CD14-positive monocyte (primary cell): ENCODE data around the gene CALR3. TPM values are rescaled to one million over a fixed set of nuclear protein-coding genes. Genes with fewer than 3 reads are reported as not detected.
A peak's percentile ranks its signal among the peaks of the same experiment; 100 is the strongest.

ENCODE experiments used
- DNase-seq, 3 donors: peaks; one replicate each; pipeline ENCODE4 v3.0.0-alpha.2; 2011 to 2022
- H2AFZ ChIP-seq: 2 replicates; pipeline ENCODE4 v1.6.0; 2012; ENCODE audit warnings: mild to moderate bottlenecking, low read depth, low read length, inconsistent platforms; ENCODE audit not compliant: insufficient read depth, poor library complexity, severe bottlenecking
- H3K27ac ChIP-seq, 2 donors: 1 replicate in 1 of 2; 2 replicates in 1 of 2; pipeline ENCODE4 v1.5.1; 2012 to 2013; ENCODE audit warnings: low read length in 2 of 2, control low read depth in 1 of 2, inconsistent platforms in 1 of 2, low read depth in 1 of 2, mild to moderate bottlenecking in 1 of 2
- H3K27me3 ChIP-seq, 2 donors: one replicate each; pipeline versions ENCODE4 v1.6.0 to v1.6.1; 2011 to 2013; ENCODE audit warnings: low read length in 2 of 2; ENCODE audit not compliant: control insufficient read depth in 2 of 2, insufficient read depth in 2 of 2
- H3K36me3 ChIP-seq, 2 donors: replicated peaks in 1 of 2; 1 replicate in 1 of 2; 2 replicates in 1 of 2; pipeline versions ENCODE4 v1.5.1 to v1.6.1; 2012 to 2013; ENCODE audit warnings: low read length in 2 of 2, control low read depth in 1 of 2, inconsistent platforms in 1 of 2, mild to moderate bottlenecking in 1 of 2; ENCODE audit not compliant: insufficient read depth in 2 of 2, control insufficient read depth in 1 of 2
- H3K4me1 ChIP-seq, 2 donors: 1 replicate in 1 of 2; 2 replicates in 1 of 2; pipeline versions ENCODE4 v1.5.1 to v1.6.1; 2012 to 2013; ENCODE audit warnings: low read length in 2 of 2, control low read depth in 1 of 2, inconsistent platforms in 1 of 2, mild to moderate bottlenecking in 1 of 2, moderate library complexity in 1 of 2; ENCODE audit not compliant: insufficient read depth in 2 of 2, control insufficient read depth in 1 of 2
- H3K4me2 ChIP-seq: replicated peaks from 2 replicates; pipeline ENCODE3; 2012; ENCODE audit warnings: low read length, moderate library complexity, mild to moderate bottlenecking; ENCODE audit not compliant: poor library complexity, severe bottlenecking; ENCODE audit errors: extremely low read depth
- H3K4me3 ChIP-seq, 3 experiments: fragments of 200-600 bp in 1 of 3; sonication (generic) in 1 of 3; replicated peaks in 1 of 3; 1 replicate in 2 of 3; 2 replicates in 1 of 3; pipeline ENCODE4 v1.5.1; 2011 to 2013; ENCODE audit warnings: low read length in 3 of 3, mild to moderate bottlenecking in 3 of 3, control low read depth in 2 of 3, low read depth in 2 of 3, inconsistent platforms in 1 of 3, moderate library complexity in 1 of 3
- H3K79me2 ChIP-seq: 2 replicates; pipeline ENCODE4 v1.6.0; 2012; ENCODE audit warnings: mild to moderate bottlenecking, control low read depth, inconsistent platforms, low read length, moderate library complexity; ENCODE audit not compliant: insufficient read depth
- H3K9ac ChIP-seq: 2 replicates; pipeline ENCODE4 v1.6.0; 2017; ENCODE audit warnings: low read length, mild to moderate bottlenecking; ENCODE audit not compliant: insufficient read depth, poor library complexity, severe bottlenecking
- H3K9me3 ChIP-seq, 2 donors: replicated peaks in 1 of 2; 1 replicate in 1 of 2; 2 replicates in 1 of 2; pipeline versions ENCODE4 v1.5.1 to v1.6.1; 2012 to 2013; ENCODE audit warnings: low read length in 2 of 2, control low read depth in 1 of 2; ENCODE audit not compliant: control insufficient read depth in 1 of 2, insufficient read depth in 1 of 2
- H4K20me1 ChIP-seq: 2 replicates; pipeline ENCODE4 v1.6.0; 2012; ENCODE audit warnings: mild to moderate bottlenecking, low read length, control low read depth, moderate library complexity; ENCODE audit not compliant: insufficient read depth
- H3K27ac Mint-ChIP-seq, 7 donors: one replicate each; pipeline ENCODE4 v1.8.0; 2020; ENCODE audit warnings: mild to moderate bottlenecking in 7 of 7, mixed read lengths in 7 of 7, moderate library complexity in 6 of 7, inconsistent platforms in 2 of 7
- H3K27me3 Mint-ChIP-seq, 3 donors: one replicate each; pipeline ENCODE4 v1.8.0; 2021 to 2022; ENCODE audit warnings: low read depth in 3 of 3, mild to moderate bottlenecking in 3 of 3, mixed read lengths in 3 of 3, moderate library complexity in 3 of 3, inconsistent platforms in 1 of 3
- H3K36me3 Mint-ChIP-seq, 2 donors: one replicate each; pipeline ENCODE4 v1.8.0; 2020; ENCODE audit warnings: mixed read lengths in 2 of 2, inconsistent platforms in 1 of 2, mild to moderate bottlenecking in 1 of 2
- H3K4me1 Mint-ChIP-seq: one replicate; pipeline ENCODE4 v1.8.0; 2020; ENCODE audit warnings: mild to moderate bottlenecking, mixed read lengths
- H3K4me3 Mint-ChIP-seq, 2 donors: one replicate each; pipeline ENCODE4 v1.8.0; 2020; ENCODE audit warnings: mild to moderate bottlenecking in 2 of 2, mixed read lengths in 2 of 2, moderate library complexity in 1 of 2
- H3K9me3 Mint-ChIP-seq, 7 donors: one replicate each; pipeline ENCODE4 v1.8.0; 2020 to 2022; ENCODE audit warnings: mixed read lengths in 7 of 7, mild to moderate bottlenecking in 6 of 7, moderate library complexity in 6 of 7, inconsistent platforms in 2 of 7
- WGBS: methylation state at CpG from one replicate; pipeline ENCODE4 v1.1.5; 2013; ENCODE audit warnings: missing lambda C conversion rate; ENCODE audit not compliant: insufficient coverage; 5-methylcytosine and 5-hydroxymethylcytosine counted together
- intact Hi-C, 2 donors: fragments of 100-400 bp; cut with micrococcal nuclease; formaldehyde crosslinking; loops; one replicate each; pipeline versions ENCODE4 v1.15.0 to v1.15.1; 2023
- polyA plus RNA-seq, 3 donors: library from polyadenylated mRNA; depleted of rRNA in 1 of 3; unstranded in 2 of 3; stranded (reverse) in 1 of 3; fragments of 300-500 nt in 2 of 3; fragments of >200 nt in 1 of 3; fragmentation: Illumina TruSeq in 2 of 3; gene quantifications; 1 replicate in 2 of 3; 2 replicates in 1 of 3; pipeline ENCODE4 v1.2.3, GENCODE V29; 2012 to 2021
- TF ChIP-seq, protein P1 (sequence below): fragments of 200-600 bp; IDR thresholded peaks from one replicate; pipeline ENCODE4 v1.8.0; 2022; ENCODE audit warnings: antibody characterized with exemption, mild to moderate bottlenecking

CALR3 gene
- polyA plus RNA-seq, 3 donors: not detected

GRCh38 chr19:16518483-16519229, 22.7 kb upstream of the CALR3 start:
- no peak for DNase-seq
- Histone ChIP-seq H3K27ac (no peak overlapping the region), H2AFZ (no peak overlapping the region), H4K20me1 (peaks cover 13% of the 10 kb centered on the region), H3K4me2 (no peak overlapping the region), H3K36me3 (peaks cover 60 to 70% of the 10 kb centered on the region in 2 donors), H3K27me3 (no peaks in the 10 kb centered on the region), H3K4me3 (no peak overlapping the region), H3K79me2 (no peaks in the 10 kb centered on the region), H3K4me1 (no peaks in the 10 kb centered on the region), H3K9ac (no peak overlapping the region), H3K9me3 (no peaks in the 10 kb centered on the region)
- intact Hi-C loops: no loop called here
- Mint-ChIP-seq H3K27ac (peak overlapping the region in 4 of 7 donors; percentile 17 to 77 (median 48)), H3K27me3 (no peaks in the 10 kb centered on the region), H3K36me3 (peaks cover 61 to 69% of the 10 kb centered on the region in 2 donors), H3K4me3 (no peak overlapping the region), H3K9me3 (peaks cover 0 to 4% (median 0%) of the 10 kb centered on the region in 7 donors), H3K4me1 (no peaks in the 10 kb centered on the region)
- WGBS: 93% methylated on average over 26 of the region's 33 CpGs
- TF ChIP-seq, protein P1, sequence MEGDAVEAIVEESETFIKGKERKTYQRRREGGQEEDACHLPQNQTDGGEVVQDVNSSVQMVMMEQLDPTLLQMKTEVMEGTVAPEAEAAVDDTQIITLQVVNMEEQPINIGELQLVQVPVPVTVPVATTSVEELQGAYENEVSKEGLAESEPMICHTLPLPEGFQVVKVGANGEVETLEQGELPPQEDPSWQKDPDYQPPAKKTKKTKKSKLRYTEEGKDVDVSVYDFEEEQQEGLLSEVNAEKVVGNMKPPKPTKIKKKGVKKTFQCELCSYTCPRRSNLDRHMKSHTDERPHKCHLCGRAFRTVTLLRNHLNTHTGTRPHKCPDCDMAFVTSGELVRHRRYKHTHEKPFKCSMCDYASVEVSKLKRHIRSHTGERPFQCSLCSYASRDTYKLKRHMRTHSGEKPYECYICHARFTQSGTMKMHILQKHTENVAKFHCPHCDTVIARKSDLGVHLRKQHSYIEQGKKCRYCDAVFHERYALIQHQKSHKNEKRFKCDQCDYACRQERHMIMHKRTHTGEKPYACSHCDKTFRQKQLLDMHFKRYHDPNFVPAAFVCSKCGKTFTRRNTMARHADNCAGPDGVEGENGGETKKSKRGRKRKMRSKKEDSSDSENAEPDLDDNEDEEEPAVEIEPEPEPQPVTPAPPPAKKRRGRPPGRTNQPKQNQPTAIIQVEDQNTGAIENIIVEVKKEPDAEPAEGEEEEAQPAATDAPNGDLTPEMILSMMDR: no peak

DNA sequence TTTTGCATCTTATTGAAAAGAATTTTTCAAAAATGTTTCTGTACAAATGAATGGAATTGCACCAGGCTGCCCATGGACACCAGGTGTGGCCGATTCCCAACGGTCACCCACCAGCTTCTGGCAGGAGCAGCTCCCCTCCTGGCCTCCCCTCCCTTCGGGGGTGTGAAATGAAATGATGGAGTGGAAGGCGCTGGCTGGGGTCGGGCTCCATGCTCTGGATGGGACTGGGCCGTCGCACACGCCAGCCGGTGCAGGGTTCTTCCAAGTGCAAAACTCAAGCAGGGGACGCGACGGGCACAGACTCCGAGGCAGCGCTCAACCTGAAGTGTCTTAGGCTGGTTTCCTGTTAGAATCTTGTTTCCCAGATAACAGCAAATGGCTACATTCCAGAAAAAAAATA, 22.1 kb upstream of the CALR3 start:
- H3K4me1 ChIP-seq: no peaks in the 10 kb centered on the region
- no peak overlapping the region for H3K27ac ChIP-seq
- H3K79me2 ChIP-seq: no peaks in the 10 kb centered on the region
- Mint-ChIP-seq H3K4me1 (no peaks in the 10 kb centered on the region), H3K27me3 (no peaks in the 10 kb centered on the region), H3K36me3 (peaks cover 55 to 64% of the 10 kb centered on the region in 2 donors), H3K4me3 (no peak overlapping the region), H3K9me3 (peaks cover 0 to 4% (median 0%) of the 10 kb centered on the region in 7 donors), H3K27ac (peak overlapping the region in 2 of 7 donors; percentile 18 to 77)
- H3K27me3 ChIP-seq: no peaks in the 10 kb centered on the region
- H3K4me3 ChIP-seq: no peak overlapping the region
- TF ChIP-seq, protein P1: no peak
- 94% methylated on average over 10 of the region's 14 CpGs for WGBS
- no peak overlapping the region for H3K4me2 ChIP-seq
- no peaks in the 10 kb centered on the region for H3K9me3 ChIP-seq
- H3K36me3 ChIP-seq: peaks cover 54 to 64% of the 10 kb centered on the region in 2 donors
- no peak for DNase-seq
- peaks cover 7% of the 10 kb centered on the region for H4K20me1 ChIP-seq
- no peak overlapping the region for H2AFZ ChIP-seq
- intact Hi-C loops: no loop called here
- H3K9ac ChIP-seq: no peak overlapping the region
